Smooth muscle cell (in vitro differentiated cells): ENCODE measurements around the gene CHST13. TPM values are rescaled to one million over a fixed set of nuclear protein-coding genes. Genes with fewer than 3 reads are reported as not detected.

ENCODE experiments used
- DNase-seq: peaks from one replicate; lab custom pipeline; 2025; ENCODE audit not compliant: unreplicated experiment; lab: John Stamatoyannopoulos, UW
- H2AFZ ChIP-seq: fragments of 200-600 bp; sonication (generic); 2 replicates; pipeline ENCODE4 v1.6.0; 2016; ENCODE audit warnings: antibody characterized with exemption, low read depth, mild to moderate bottlenecking
- H3F3A ChIP-seq: fragments of 200-600 bp; sonication (generic); 2 replicates; pipeline ENCODE4 v1.6.0; 2017; ENCODE audit warnings: antibody characterized with exemption, low read depth
- H3K27ac ChIP-seq: fragments of 200-600 bp; sonication (generic); 2 replicates; pipeline ENCODE4 v1.5.1; 2016; ENCODE audit warnings: low read depth, mild to moderate bottlenecking
- H3K27me3 ChIP-seq: fragments of 200-600 bp; sonication (generic); 2 replicates; pipeline ENCODE4 v1.6.1; 2016; ENCODE audit warnings: low read depth, mild to moderate bottlenecking
- H3K36me3 ChIP-seq: fragments of 200-600 bp; sonication (generic); 2 replicates; pipeline ENCODE4 v1.5.1; 2016; ENCODE audit warnings: low read depth
- H3K4me1 ChIP-seq: fragments of 200-600 bp; sonication (generic); 2 replicates; pipeline ENCODE4 v1.5.1; 2016; ENCODE audit warnings: low read depth
- H3K4me2 ChIP-seq: fragments of 200-600 bp; sonication (generic); 2 replicates; pipeline ENCODE4 v1.6.0; 2016; ENCODE audit warnings: mild to moderate bottlenecking
- H3K4me3 ChIP-seq: fragments of 200-600 bp; sonication (generic); 2 replicates; pipeline ENCODE4 v1.5.1; 2016; ENCODE audit warnings: mild to moderate bottlenecking
- H3K79me2 ChIP-seq: fragments of 200-600 bp; sonication (generic); 2 replicates; pipeline ENCODE4 v1.6.0; 2016; ENCODE audit warnings: low read depth, mild to moderate bottlenecking
- H3K9ac ChIP-seq: fragments of 200-600 bp; sonication (generic); 2 replicates; pipeline ENCODE4 v1.6.0; 2016; ENCODE audit warnings: low read depth
- H3K9me3 ChIP-seq: fragments of 200-600 bp; sonication (generic); replicated peaks from 2 replicates; pipeline ENCODE4 v1.5.1; 2016; ENCODE audit warnings: low read depth
- H4K20me1 ChIP-seq: fragments of 200-600 bp; sonication (generic); 2 replicates; pipeline ENCODE4 v1.6.0; 2016; ENCODE audit warnings: low read depth
- WGBS: methylation state at CpG from one replicate; pipeline ENCODE4 v1.1.7; 2016; ENCODE audit warnings: low lambda C conversion rate; 5-methylcytosine and 5-hydroxymethylcytosine counted together
- polyA plus RNA-seq: library from polyadenylated mRNA; unstranded; fragments of >200 nt; fragmentation: Nextera tagmentation; extraction: Ambion mirVana; gene quantifications from 2 replicates; pipeline ENCODE4 v1.2.1, GENCODE V29; 2016
- total RNA-seq: library from RNA; depleted of rRNA; stranded (reverse); fragments of >200 nt; gene quantifications from 2 replicates; pipeline ENCODE4 v1.2.3, GENCODE V29; 2014
- TF ChIP-seq, protein P1 (sequence below): fragments of 200-600 bp; sonication (generic); IDR thresholded peaks from 2 replicates; pipeline ENCODE4 v1.5.1; 2017; ENCODE audit warnings: borderline replicate concordance, mild to moderate bottlenecking, antibody characterized with exemption; ENCODE audit not compliant: insufficient read depth, poor library complexity, severe bottlenecking

Gene CHST13
- total and polyA plus RNA-seq, 2 experiments from 2014 or later: not detected

- WGBS: 84% methylated on average over 8 of the region's 8 CpGs
- TF ChIP-seq, protein P1, sequence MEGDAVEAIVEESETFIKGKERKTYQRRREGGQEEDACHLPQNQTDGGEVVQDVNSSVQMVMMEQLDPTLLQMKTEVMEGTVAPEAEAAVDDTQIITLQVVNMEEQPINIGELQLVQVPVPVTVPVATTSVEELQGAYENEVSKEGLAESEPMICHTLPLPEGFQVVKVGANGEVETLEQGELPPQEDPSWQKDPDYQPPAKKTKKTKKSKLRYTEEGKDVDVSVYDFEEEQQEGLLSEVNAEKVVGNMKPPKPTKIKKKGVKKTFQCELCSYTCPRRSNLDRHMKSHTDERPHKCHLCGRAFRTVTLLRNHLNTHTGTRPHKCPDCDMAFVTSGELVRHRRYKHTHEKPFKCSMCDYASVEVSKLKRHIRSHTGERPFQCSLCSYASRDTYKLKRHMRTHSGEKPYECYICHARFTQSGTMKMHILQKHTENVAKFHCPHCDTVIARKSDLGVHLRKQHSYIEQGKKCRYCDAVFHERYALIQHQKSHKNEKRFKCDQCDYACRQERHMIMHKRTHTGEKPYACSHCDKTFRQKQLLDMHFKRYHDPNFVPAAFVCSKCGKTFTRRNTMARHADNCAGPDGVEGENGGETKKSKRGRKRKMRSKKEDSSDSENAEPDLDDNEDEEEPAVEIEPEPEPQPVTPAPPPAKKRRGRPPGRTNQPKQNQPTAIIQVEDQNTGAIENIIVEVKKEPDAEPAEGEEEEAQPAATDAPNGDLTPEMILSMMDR: no peak
- no peak for DNase-seq
These were observed 38.6 kb upstream of the CHST13 start for GRCh38 chr3:126485176-126485897.

GRCh38 chr3:126485956-126486355 is 38.0 kb upstream of the CHST13 start:
- Histone ChIP-seq H3K9me3 (no peaks in the 10 kb centered on the region), H3K4me3 (no peak overlapping the region), H3K27me3 (no peaks in the 10 kb centered on the region), H3K4me2 (no peak overlapping the region), H3F3A (no peaks in the 10 kb centered on the region), H3K79me2 (no peaks in the 10 kb centered on the region), H3K36me3 (no peaks in the 10 kb centered on the region), H3K27ac (no peak overlapping the region), H3K9ac (no peak overlapping the region), H4K20me1 (no peaks in the 10 kb centered on the region), H3K4me1 (no peaks in the 10 kb centered on the region), H2AFZ (no peak overlapping the region)
- TF ChIP-seq, protein P1: no peak
- no peak for DNase-seq
- WGBS: 98% methylated on average over 9 of the region's 9 CpGs

More at GRCh38 chr3:126485176-126485897, 38.6 kb upstream of the CHST13 start:
- Histone ChIP-seq H3K79me2 (no peaks in the 10 kb centered on the region), H3F3A (no peaks in the 10 kb centered on the region), H4K20me1 (no peaks in the 10 kb centered on the region), H3K4me1 (no peaks in the 10 kb centered on the region), H3K4me3 (no peak overlapping the region), H3K4me2 (no peak overlapping the region), H3K9me3 (no peaks in the 10 kb centered on the region), H3K27me3 (no peaks in the 10 kb centered on the region), H3K27ac (no peak overlapping the region), H3K9ac (no peak overlapping the region), H3K36me3 (no peaks in the 10 kb centered on the region), H2AFZ (no peak overlapping the region)

DNA sequence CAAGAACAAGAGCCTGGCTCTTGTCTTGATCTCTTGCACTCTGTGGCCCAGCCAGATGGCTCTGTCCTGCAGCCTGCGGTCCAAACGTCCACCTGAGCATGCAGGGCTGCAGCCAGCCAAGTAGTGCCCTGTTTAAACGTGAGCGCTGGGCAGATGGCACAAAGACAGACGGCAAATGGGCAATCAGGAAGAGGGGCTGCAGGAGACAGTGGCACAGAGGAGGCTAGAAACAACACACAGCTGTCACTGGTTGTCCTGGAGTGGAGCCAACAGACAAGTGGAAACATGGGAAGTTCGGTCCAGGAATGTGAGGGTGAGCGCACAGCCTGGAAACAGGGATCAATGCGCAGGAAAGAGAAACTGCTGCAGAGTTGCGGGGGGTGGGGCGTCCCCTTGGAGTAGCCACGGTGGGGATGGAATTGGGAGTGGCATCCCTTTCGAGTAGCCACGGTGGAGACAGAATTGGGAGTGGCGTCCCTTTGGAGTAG is 37.6 kb upstream of the CHST13 start:
- TF ChIP-seq, protein P1: no peak

More for the DNA sequence above, 37.6 kb upstream of the CHST13 start:
- H3K4me1 ChIP-seq: no peaks in the 10 kb centered on the region
- no peak for DNase-seq
- no peaks in the 10 kb centered on the region for H3F3A ChIP-seq
- H3K79me2 ChIP-seq: no peaks in the 10 kb centered on the region
- H2AFZ ChIP-seq: no peak overlapping the region
- no peaks in the 10 kb centered on the region for H4K20me1 ChIP-seq
- H3K36me3 ChIP-seq: no peaks in the 10 kb centered on the region
- no peaks in the 10 kb centered on the region for H3K27me3 ChIP-seq
- no peak overlapping the region for H3K4me2 ChIP-seq
- no peak overlapping the region for H3K27ac ChIP-seq
- H3K4me3 ChIP-seq: no peak overlapping the region
- H3K9me3 ChIP-seq: no peaks in the 10 kb centered on the region
- no peak overlapping the region for H3K9ac ChIP-seq
- 90% methylated on average over 14 of the region's 14 CpGs for WGBS
